Lung (tissue), 12 donors: ENCODE measurements around the gene ATXN7L2. TPM values are rescaled to one million over a fixed set of nuclear protein-coding genes. Genes with fewer than 3 reads are reported as not detected.
A peak's percentile ranks its signal among the peaks of the same experiment; 100 is the strongest.

Experiments
- ATAC-seq: fragments of 200-7000 bp; cut with Tn5 transposase; one replicate; pipeline ENCODE4 v1.9.1; 2020; ENCODE audit warnings: moderate number of reproducible peaks; ENCODE audit not compliant: insufficient read depth, low FRiP score
- DNase-seq, 3 donors: peaks; one replicate each; pipeline ENCODE4 v3.0.0-alpha.2; 2013 to 2017
- H3K27ac ChIP-seq, 2 donors: one replicate each; pipeline ENCODE4 v1.5.1; 2013; ENCODE audit warnings: mild to moderate bottlenecking in 2 of 2, moderate library complexity in 2 of 2, control low read depth in 1 of 2, inconsistent platforms in 1 of 2, low read depth in 1 of 2, low read length in 1 of 2
- H3K27me3 ChIP-seq, 3 donors: one replicate each; pipeline ENCODE4 v1.5.1; 2013; ENCODE audit warnings: low read length in 2 of 3; ENCODE audit not compliant: control insufficient read depth in 3 of 3, insufficient read depth in 3 of 3
- H3K36me3 ChIP-seq, 4 donors: one replicate each; pipeline ENCODE4 v1.5.1; 2013; ENCODE audit warnings: low read length in 4 of 4, mild to moderate bottlenecking in 1 of 4, moderate library complexity in 1 of 4; ENCODE audit not compliant: control insufficient read depth in 4 of 4, insufficient read depth in 4 of 4
- H3K4me1 ChIP-seq, 5 donors: one replicate each; pipeline ENCODE4 v1.5.1; 2013; ENCODE audit warnings: low read length in 5 of 5, mild to moderate bottlenecking in 2 of 5, moderate library complexity in 1 of 5; ENCODE audit not compliant: control insufficient read depth in 5 of 5, insufficient read depth in 5 of 5
- H3K4me3 ChIP-seq: one replicate; pipeline ENCODE4 v1.5.1; 2013; ENCODE audit warnings: mild to moderate bottlenecking, control low read depth, moderate library complexity
- H3K9ac ChIP-seq, 2 donors: one replicate each; pipeline ENCODE4 v1.5.1; 2013; ENCODE audit warnings: low read length in 2 of 2, control low read depth in 1 of 2; ENCODE audit not compliant: insufficient read depth in 1 of 2
- H3K9me3 ChIP-seq, 4 donors: one replicate each; pipeline ENCODE4 v1.5.1; 2013; ENCODE audit warnings: low read length in 3 of 4, mild to moderate bottlenecking in 1 of 4, moderate library complexity in 1 of 4; ENCODE audit not compliant: control insufficient read depth in 4 of 4, insufficient read depth in 3 of 4
- CTCF ChIP-seq: IDR thresholded peaks from 2 replicates; pipeline ENCODE4 v1.5.1; 2012; ENCODE audit warnings: mild to moderate bottlenecking; ENCODE audit errors: control extremely low read depth, extremely low read depth
- WGBS, 2 donors: extraction: QIAGEN DNeasy Blood & Tissue Kit; methylation state at CpG; one replicate each; pipeline ENCODE4 v1.1.7; 2013; 5-methylcytosine and 5-hydroxymethylcytosine counted together
- polyA plus RNA-seq, 2 donors: library from polyadenylated mRNA; stranded (reverse); fragments of 200-250 nt; gene quantifications; one replicate each; pipeline ENCODE4 v1.2.1, GENCODE V29; 2013
- total RNA-seq, 2 donors: library from RNA; depleted of rRNA in 1 of 2; stranded (reverse); fragments of >200 nt in 1 of 2; gene quantifications; one replicate each; pipeline ENCODE4 v1.2.1, GENCODE V29; 2014 to 2021
- donor health status: control.
- donor health status: control.
- donor health status: Bipolar disorder and iron deficiency.
- donor health status: healthy.
- donor health status: DM: yes; HTN: yes; CAD: no.

The ATXN7L2 gene
- total and polyA plus RNA-seq, 4 donors = 2.6 to 6.0 (median 4.4) TPM

- H3K4me3 ChIP-seq = no peak overlapping the region
- peaks cover 0 to 19% (median 15%) of the 10 kb centered on the region in 4 donors for H3K36me3 ChIP-seq
- H3K27ac ChIP-seq = no peak overlapping the region
- no peak for ATAC-seq
- H3K4me1 ChIP-seq = peaks cover 0 to 21% (median 0%) of the 10 kb centered on the region in 5 donors
- peak; percentile 69 for TF ChIP-seq CTCF
- H3K27me3 ChIP-seq = no peaks in the 10 kb centered on the region
- H3K9ac ChIP-seq = no peak overlapping the region
- H3K9me3 ChIP-seq = no peaks in the 10 kb centered on the region
- WGBS, 2 donors = 88 to 89% methylated on average over 11 of the region's 11 CpGs
- DNase-seq = peak; percentile 64 to 69 (median 68)
These were observed 6.6 kb downstream of the ATXN7L2 start for GRCh38 chr1:109490029-109490933.

GRCh38 chr1:109490934-109491302, 7.2 kb downstream of the ATXN7L2 start:
- no peak for TF ChIP-seq CTCF
- Histone ChIP-seq H3K9ac (no peak overlapping the region), H3K27ac (no peak overlapping the region), H3K36me3 (peaks cover 0 to 19% (median 15%) of the 10 kb centered on the region in 4 donors), H3K9me3 (no peaks in the 10 kb centered on the region), H3K4me1 (peaks cover 0 to 21% (median 0%) of the 10 kb centered on the region in 5 donors), H3K27me3 (no peaks in the 10 kb centered on the region), H3K4me3 (no peak overlapping the region)
- 92% methylated on average over 11 of the region's 11 CpGs for WGBS, 2 donors
- DNase-seq (no peak), ATAC-seq (no peak)

- Histone ChIP-seq H3K4me1 (peaks cover 0 to 21% (median 0%) of the 10 kb centered on the region in 5 donors), H3K36me3 (peaks cover 0 to 20% (median 16%) of the 10 kb centered on the region in 4 donors), H3K9me3 (no peaks in the 10 kb centered on the region), H3K9ac (no peak overlapping the region), H3K27me3 (no peaks in the 10 kb centered on the region), H3K4me3 (no peak overlapping the region), H3K27ac (no peak overlapping the region)
- WGBS, 2 donors = 93 to 97% methylated on average over 8 of the region's 8 CpGs
- DNase-seq (no peak), ATAC-seq (no peak)
- no peak for TF ChIP-seq CTCF
These were observed 7.7 kb downstream of the ATXN7L2 start for GRCh38 chr1:109491372-109491771.
